Occipital lobe (tissue), 2 donors: Measurements from ENCODE around the gene ERBIN. TPM values are rescaled to one million over a fixed set of nuclear protein-coding genes. Genes with fewer than 3 reads are reported as not detected.
"Not testable (repeated sequence)": the region's sequence is repeated elsewhere in the genome, so short reads cannot be mapped to it uniquely, and the experiment has no call there.

Source experiments
- DNase-seq: peaks from one replicate; lab custom pipeline; 2025; lab: John Stamatoyannopoulos, UW
- total RNA-seq: library from RNA; depleted of rRNA; stranded (reverse); fragments of >200 nt; gene quantifications from one replicate; pipeline ENCODE4 v1.2.3, GENCODE V29; 2014

Gene ERBIN
- total RNA-seq, 1 donor from 2014 or later, result 88.3 TPM

DNA sequence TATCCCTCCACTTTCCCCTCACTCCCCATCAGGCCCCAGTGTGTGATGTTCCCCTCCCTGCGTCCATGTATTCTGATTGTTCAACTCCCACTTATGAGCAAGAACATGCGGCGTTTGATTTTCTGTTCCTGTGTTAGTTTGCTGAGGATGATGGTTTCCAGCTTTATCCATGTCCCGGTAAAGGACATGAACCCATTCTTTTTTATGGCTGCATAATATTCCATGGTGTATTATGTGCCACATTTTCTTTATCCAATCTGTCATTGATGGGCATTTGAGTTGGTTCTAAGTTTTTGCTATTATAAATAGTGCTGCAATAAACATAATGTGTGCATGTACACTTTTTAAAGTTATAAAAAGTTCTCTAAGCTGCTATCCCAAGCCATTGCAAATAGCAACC is 75.6 kb downstream of the ERBIN start:
- no peak for DNase-seq

- DNase-seq, result no peak
Measured at GRCh38 chr5:66002415-66002814, 76.0 kb downstream of the ERBIN start.

GRCh38 chr5:66004216-66004615 is 77.8 kb downstream of the ERBIN start:
- no peak for DNase-seq

GRCh38 chr5:66009277-66009676 is 82.9 kb downstream of the ERBIN start:
- DNase-seq, result no peak

GRCh38 chr5:66010476-66010875 is 84.1 kb downstream of the ERBIN start:
- DNase-seq, result no peak

GRCh38 chr5:66012271-66012670 is 85.9 kb downstream of the ERBIN start:
- no peak for DNase-seq

GRCh38 chr5:66013397-66013796 is 87.0 kb downstream of the ERBIN start:
- no peak for DNase-seq

- DNase-seq, result no peak
Measured at GRCh38 chr5:66013906-66014305, 87.5 kb downstream of the ERBIN start.

GRCh38 chr5:66015196-66015960 is 89.0 kb downstream of the ERBIN start:
- no peak for DNase-seq

DNA sequence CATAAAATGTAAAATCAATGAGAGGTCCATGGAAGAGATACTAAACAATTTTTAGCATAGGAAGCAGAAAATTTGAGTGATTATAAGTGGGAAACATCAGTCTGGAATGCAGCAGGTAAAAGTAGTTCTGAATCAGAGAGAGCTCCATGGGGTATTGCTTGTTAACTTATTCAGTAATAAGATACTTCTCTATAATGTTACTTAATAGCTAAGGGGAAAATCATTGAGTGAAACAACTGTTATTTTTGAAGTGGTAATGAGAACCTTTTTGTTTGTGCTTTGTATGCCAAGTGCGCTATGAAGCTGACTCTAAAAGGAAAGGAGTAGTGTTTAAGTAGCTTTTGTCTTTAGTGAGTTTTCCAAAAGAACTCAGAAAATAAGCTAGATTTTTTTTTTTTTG is 95.2 kb downstream of the ERBIN start:
- no peak for DNase-seq

DNA sequence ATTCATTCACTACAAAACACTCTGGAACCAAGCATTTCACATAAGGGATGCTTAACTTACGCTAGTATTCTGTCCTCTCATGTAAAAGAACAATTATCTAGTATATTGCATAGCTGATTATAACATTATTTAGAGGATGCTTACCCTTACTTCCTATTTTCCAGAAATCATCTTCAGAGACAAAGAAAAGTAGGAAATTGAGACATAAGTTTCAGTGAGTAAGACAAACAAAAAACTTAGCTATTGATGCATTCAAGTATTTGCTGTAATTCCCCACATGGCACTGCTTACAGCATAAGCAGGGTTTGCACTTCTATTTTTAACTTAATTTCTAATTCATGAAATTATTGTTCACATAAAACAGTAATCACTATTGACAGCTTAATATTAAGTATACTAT is 112.9 kb downstream of the ERBIN start:
- no peak for DNase-seq

- no peak for DNase-seq
Measured at GRCh38 chr5:66039701-66040100, 113.3 kb downstream of the ERBIN start.

DNA sequence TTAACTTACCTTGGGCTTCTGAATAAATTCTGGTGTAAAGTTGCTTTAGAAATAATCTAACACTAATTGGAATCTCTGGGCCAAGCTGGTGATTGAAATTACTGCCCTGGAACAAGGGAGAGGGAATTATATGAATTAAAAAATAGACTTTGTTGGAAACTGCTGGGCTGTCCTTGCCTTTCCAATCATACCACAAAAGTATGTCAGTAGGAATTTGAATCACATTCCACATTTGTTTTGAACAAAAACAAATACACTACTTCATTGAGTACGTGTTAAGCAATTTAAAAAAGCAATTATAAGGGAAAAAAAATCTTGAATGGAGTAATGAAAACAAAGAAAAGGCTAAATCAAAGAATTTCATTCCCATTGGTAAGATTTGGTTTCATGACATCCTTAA is 115.3 kb downstream of the ERBIN start:
- no peak for DNase-seq

DNA sequence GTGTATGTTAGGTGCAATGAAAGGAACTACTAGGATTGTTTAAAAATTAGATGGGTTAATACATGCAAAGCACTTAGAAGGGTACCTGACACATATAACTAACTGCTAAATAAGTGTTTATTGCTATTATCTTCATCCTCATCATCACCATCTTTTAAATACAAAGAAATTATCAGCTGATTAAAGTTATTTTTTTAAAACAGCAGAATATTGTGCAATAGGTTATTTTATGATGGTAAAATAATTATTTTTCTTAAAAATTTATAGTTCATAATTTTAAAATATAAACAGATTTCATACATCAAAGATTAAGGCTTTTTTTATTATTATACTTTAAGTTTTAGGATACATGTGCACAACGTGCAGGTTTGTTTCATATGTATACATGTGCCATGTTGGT is 130.9 kb downstream of the ERBIN start:
- no peak for DNase-seq

- not testable (repeated sequence) for DNase-seq
Measured at GRCh38 chr5:66061320-66061719, 134.9 kb downstream of the ERBIN start.

DNA sequence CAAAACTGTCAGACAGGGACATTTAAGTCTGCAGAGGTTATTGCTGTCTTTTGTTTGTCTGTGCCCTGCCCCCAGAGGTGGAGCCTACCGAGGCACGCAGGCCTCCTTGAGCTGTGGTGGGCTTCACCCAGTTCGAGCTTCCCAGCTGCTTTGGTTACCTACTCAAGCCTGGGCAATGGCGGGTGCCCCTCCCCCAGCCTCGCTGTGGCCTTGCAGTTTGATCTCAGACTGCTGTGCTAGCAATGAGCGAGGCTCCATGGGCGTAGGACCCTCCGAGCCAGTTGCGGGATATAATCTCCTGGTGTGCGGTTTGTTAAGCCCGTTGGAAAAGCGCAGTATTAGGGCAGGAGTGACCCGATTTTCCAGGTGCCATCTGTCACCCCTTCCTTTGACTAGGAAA is 136.7 kb downstream of the ERBIN start:
- not testable (repeated sequence) for DNase-seq

DNA sequence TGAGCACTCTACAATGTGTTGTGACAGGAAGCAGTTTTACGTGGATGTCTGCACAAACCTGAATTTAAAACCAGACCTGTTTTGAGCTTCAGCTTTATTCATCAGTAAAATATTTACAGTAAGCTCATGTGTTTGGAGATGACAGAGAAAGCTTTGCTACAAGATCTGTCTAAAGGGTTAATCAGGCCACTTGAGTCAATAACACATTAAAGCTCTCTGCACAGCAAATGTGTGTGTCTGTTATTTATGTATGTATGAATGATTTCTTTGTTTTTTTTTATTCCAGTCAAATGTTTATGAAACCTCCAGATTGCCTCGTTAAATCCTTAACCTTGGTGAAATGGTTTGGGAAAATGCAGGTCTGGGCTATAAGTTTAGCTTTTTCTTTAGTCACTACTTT is 140.5 kb downstream of the ERBIN start:
- no peak for DNase-seq

DNA sequence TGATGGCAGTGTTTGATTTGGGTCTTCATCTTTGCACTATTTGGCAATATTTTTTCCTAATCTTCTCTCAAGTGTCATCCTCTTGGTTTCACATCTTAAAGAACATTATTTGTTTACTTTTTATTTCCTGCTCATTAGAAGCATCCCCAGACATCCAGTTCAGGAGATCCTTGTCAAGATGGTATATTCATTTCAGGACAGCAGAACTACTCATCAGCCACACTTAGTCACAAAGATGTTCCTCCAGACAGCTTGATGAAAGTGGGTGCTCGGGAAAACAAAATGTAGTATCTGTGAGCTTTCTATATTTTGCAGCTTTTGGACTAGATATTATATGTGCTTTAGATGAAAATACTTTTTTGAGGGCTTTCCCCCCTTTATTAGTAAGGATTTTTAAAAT is 145.7 kb downstream of the ERBIN start:
- no peak for DNase-seq

DNA sequence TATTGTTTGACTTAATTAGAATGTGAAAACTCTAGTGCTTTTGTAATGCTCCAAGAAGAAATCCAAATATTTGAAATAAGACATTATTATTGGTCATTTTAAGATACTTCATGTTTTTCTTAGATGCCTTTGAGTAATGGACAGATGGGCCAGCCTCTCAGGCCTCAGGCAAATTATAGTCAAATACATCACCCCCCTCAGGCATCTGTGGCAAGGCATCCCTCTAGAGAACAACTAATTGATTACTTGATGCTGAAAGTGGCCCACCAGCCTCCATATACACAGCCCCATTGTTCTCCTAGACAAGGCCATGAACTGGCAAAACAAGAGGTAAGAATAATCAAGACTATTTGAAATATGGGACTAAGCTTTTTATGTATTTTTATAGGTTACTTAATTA is 148.5 kb downstream of the ERBIN start:
- no peak for DNase-seq

DNA sequence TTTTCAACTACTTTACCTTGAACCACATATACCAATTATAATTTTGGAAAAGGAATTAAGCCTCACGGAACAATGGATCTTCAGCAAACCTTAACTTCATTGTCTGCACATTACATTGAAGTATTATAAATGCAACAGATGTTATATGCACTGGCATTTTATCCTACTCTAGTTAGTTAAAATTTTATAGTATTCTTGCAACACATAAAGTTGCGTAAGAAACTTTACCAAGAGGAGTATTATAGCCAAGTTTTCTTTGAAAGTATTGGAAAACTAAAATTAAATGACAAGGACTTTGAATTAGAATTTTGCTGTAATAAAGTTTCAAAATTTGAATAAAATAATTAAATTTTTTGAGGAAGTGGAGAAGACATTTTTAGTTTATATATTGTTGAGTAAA is 154.3 kb downstream of the ERBIN start:
- no peak for DNase-seq

GRCh38 chr5:66089384-66089783 is 163.0 kb downstream of the ERBIN start:
- no peak for DNase-seq

DNA sequence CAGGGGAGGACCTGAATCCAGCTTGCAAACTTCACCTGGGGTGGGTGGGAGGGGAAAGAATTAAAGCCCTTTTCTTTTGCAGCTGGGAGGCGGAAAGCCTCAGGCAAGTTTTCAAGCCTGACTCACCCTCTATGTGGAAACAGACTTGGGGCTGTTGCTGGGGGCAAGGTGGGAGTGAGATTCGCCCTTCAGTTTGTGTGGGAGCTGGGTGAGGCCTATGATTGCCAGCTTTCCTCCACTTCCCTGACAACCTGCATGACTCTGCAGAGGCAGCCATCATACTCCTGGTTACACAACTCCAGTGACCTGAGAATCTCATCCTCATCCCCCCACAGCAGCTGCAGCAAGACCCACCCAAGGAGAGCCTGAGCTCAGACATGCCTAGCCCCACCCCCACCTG is 174.5 kb downstream of the ERBIN start:
- no peak for DNase-seq

DNA sequence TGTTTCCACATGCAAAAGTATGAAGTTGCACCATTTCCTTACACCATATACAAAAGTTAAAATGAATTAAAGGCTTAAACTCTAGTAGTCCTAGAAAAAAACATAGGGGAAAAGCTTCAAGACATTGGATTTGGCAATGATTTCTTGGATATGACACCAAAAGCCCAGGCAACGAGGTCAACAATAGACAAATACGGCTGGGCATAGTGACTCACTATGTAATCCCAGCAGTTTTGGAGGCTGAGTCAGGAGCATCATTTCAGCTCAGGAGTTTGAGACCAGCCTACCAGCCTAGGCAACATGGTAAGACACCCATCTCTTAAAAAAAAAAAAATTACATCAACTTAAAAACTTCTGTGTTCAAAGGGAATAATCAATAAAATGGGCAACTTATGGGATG is 186.8 kb downstream of the ERBIN start:
- no peak for DNase-seq

GRCh38 chr5:66118304-66118703 is 191.9 kb downstream of the ERBIN start:
- no peak for DNase-seq
